HTR-8/SVneo (cell line): ENCODE results near the gene PIP4K2A.
"Not testable (repeated sequence)": the region's sequence is repeated elsewhere in the genome, so short reads cannot be mapped to it uniquely, and the experiment has no call there.

Experiments
- DNase-seq: peaks from one replicate; pipeline ENCODE4 v3.0.0; 2011; ENCODE audit warnings: low spot score, mixed read lengths; ENCODE audit not compliant: insufficient read length
- FAIRE-seq: peaks from 2 replicates; lab custom pipeline; 2011; peaks lifted over from hg19 to GRCh38; lab: Jason Lieb, UNC

Gene PIP4K2A

GRCh38 chr10:22539579-22540298, 174.6 kb downstream of the PIP4K2A start:
- FAIRE-seq (no peak), DNase-seq (no peak)

- DNase-seq (no peak), FAIRE-seq (no peak)
These were observed 176.6 kb downstream of the PIP4K2A start for GRCh38 chr10:22537810-22538209.

- no peak for DNase-seq
- FAIRE-seq = no peak
These were observed 177.8 kb downstream of the PIP4K2A start for GRCh38 chr10:22536620-22537019.

GRCh38 chr10:22534849-22535604, 179.4 kb downstream of the PIP4K2A start:
- FAIRE-seq = no peak
- DNase-seq = no peak

- no peak for FAIRE-seq
- no peak for DNase-seq
These were observed 182.9 kb downstream of the PIP4K2A start for GRCh38 chr10:22531441-22531840.

- FAIRE-seq (no peak), DNase-seq (no peak)
These were observed 183.4 kb downstream of the PIP4K2A start for GRCh38 chr10:22531008-22531407.

GRCh38 chr10:22527520-22527919, 186.9 kb downstream of the PIP4K2A start:
- no peak for DNase-seq
- FAIRE-seq = no peak

- DNase-seq, FAIRE-seq: not testable (repeated sequence)
These were observed 190.0 kb downstream of the PIP4K2A start for GRCh38 chr10:22524333-22524732.

- not testable (repeated sequence) for DNase-seq, FAIRE-seq
These were observed 193.7 kb downstream of the PIP4K2A start for GRCh38 chr10:22520645-22521044.

- DNase-seq (no peak), FAIRE-seq (no peak)
These were observed 196.1 kb downstream of the PIP4K2A start for GRCh38 chr10:22518167-22518724.

GRCh38 chr10:22515009-22515408, 199.4 kb downstream of the PIP4K2A start:
- DNase-seq = no peak
- FAIRE-seq = no peak

- FAIRE-seq, DNase-seq: not testable (repeated sequence)
These were observed 200.0 kb downstream of the PIP4K2A start for GRCh38 chr10:22514414-22514758.

- not testable (repeated sequence) for FAIRE-seq, DNase-seq
These were observed 200.6 kb downstream of the PIP4K2A start for GRCh38 chr10:22513483-22514413.

GRCh38 chr10:22512015-22512414, 202.4 kb downstream of the PIP4K2A start:
- not testable (repeated sequence) for DNase-seq, FAIRE-seq

- FAIRE-seq, DNase-seq: not testable (repeated sequence)
These were observed 206.2 kb downstream of the PIP4K2A start for GRCh38 chr10:22508214-22508613.

GRCh38 chr10:22505911-22506685, 208.3 kb downstream of the PIP4K2A start:
- FAIRE-seq (no peak), DNase-seq (no peak)

GRCh38 chr10:22504766-22505165, 209.6 kb downstream of the PIP4K2A start:
- FAIRE-seq (no peak), DNase-seq (no peak)

- no peak for FAIRE-seq
These were observed 210.9 kb downstream of the PIP4K2A start for GRCh38 chr10:22503315-22504088.

GRCh38 chr10:22501863-22502262, 212.5 kb downstream of the PIP4K2A start:
- FAIRE-seq = no peak
- no peak for DNase-seq

More at GRCh38 chr10:22503315-22504088, 210.9 kb downstream of the PIP4K2A start:
- peak; percentile 60 for DNase-seq
